ENCODE measurements around the gene ALAD. TPM values are rescaled to one million over a fixed set of nuclear protein-coding genes. Genes with fewer than 3 reads are reported as not detected.

ALAD gene
- total and polyA plus RNA-seq, 9 of the 15 experiments (the other 6 are each of a cell fraction or from before 2014, with no cell fraction given), result 1.3 to 12.7 (median 6.8) TPM

- TF ChIP-seq DEAF1 (CRISPR knock-in tag; IDR thresholded peaks at IDR 0.05) (peak; percentile 27; the same call in 1 of the 2 replicates), AFF4 (CRISPR knock-in tag; IDR thresholded peaks at IDR 0.05) (no peak), ZNF395 (CRISPR knock-in tag; IDR thresholded peaks at IDR 0.05) (peak; percentile 93), HMGXB4 (CRISPR knock-in tag; IDR thresholded peaks at IDR 0.05) (no peak), ATF3 (IDR thresholded peaks at IDR 0.05) (no peak), ATF3 (CRISPR knock-in tag; conservative IDR thresholded peaks at IDR 0.05) (no peak), CEBPB (tag; IDR thresholded peaks at IDR 0.05) (no peak), MITF (IDR thresholded peaks at IDR 0.05) (no peak), ZNF324 (CRISPR knock-in tag; IDR thresholded peaks at IDR 0.05) (peak; percentile 66; the same call in 1 of the 2 replicates), FOXA1 (IDR thresholded peaks at IDR 0.05; ENCODE audit: borderline replicate concordance) (no peak)
These were observed 55.4 kb downstream of the ALAD start (continued) for GRCh38 chr9:113345671-113346070.
